Measurements from ENCODE around the gene DPP6. TPM values are rescaled to one million over a fixed set of nuclear protein-coding genes. Genes with fewer than 3 reads are reported as not detected.

Gene DPP6
- total RNA-seq, 2 experiments from 2014 or later: not detected

DNA sequence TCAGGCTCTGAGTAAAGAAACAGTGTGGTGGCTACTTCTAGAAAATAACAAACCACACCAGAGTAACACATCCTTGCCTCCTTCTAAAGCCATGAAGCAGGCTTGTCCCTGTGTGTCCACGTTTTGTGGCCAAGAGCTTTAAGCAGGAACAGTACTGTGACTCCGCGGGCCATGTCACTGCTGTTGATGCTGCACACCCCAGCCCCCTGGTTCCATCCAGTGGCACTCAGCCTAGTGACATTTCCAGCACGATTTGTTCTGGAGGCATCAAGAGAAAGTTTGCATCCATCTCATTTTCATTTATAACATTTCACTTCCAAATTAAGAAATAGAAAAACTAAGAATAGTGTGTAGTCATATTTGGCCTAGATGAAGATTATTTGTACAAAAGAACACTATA lies 739.4 kb downstream of the DPP6 start:
- Histone ChIP-seq H3K9me3 (ENCODE audit: control insufficient read depth in 1 of 2, insufficient read depth in 1 of 2, low read length in 2 of 2) (peaks cover 0 to 28% of the 10 kb centered on the region in 2 experiments), H3K36me3 (ENCODE audit: insufficient read depth, low read length) (no peaks in the 10 kb centered on the region), H3K27ac (ENCODE audit: low read depth in 1 of 2, low read length in 2 of 2) (no peak overlapping the region), H3K4me1 (ENCODE audit: insufficient read depth, low read length) (no peaks in the 10 kb centered on the region), H3K27me3 (ENCODE audit: control insufficient read depth in 1 of 2, insufficient read depth in 2 of 2, low read length in 2 of 2) (peaks cover 3 to 5% of the 10 kb centered on the region in 2 experiments), H3K4me3 (ENCODE audit: low read length) (no peak overlapping the region)
- Mint-ChIP-seq H3K9me3 (peaks cover 4% of the 10 kb centered on the region), H3K36me3 (ENCODE audit: low read depth) (no peaks in the 10 kb centered on the region), H3K27ac (no peak overlapping the region), H3K4me3 (no peak overlapping the region), H3K4me1 (ENCODE audit: low read depth) (no peaks in the 10 kb centered on the region), H3K27me3 (peaks cover 49% of the 10 kb centered on the region)
- ATAC-seq (ENCODE audit: poor library complexity) (no peak), DNase-seq (no peak)
- CTCF ChIA-PET: no interaction called here
- intact Hi-C loops (cut with DNase I, micrococcal nuclease): no loop called here
- TF ChIP-seq, protein P1, sequence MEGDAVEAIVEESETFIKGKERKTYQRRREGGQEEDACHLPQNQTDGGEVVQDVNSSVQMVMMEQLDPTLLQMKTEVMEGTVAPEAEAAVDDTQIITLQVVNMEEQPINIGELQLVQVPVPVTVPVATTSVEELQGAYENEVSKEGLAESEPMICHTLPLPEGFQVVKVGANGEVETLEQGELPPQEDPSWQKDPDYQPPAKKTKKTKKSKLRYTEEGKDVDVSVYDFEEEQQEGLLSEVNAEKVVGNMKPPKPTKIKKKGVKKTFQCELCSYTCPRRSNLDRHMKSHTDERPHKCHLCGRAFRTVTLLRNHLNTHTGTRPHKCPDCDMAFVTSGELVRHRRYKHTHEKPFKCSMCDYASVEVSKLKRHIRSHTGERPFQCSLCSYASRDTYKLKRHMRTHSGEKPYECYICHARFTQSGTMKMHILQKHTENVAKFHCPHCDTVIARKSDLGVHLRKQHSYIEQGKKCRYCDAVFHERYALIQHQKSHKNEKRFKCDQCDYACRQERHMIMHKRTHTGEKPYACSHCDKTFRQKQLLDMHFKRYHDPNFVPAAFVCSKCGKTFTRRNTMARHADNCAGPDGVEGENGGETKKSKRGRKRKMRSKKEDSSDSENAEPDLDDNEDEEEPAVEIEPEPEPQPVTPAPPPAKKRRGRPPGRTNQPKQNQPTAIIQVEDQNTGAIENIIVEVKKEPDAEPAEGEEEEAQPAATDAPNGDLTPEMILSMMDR (IDR thresholded peaks at IDR 0.05): no peak
- POLR2A ChIA-PET: no interaction called here

DNA sequence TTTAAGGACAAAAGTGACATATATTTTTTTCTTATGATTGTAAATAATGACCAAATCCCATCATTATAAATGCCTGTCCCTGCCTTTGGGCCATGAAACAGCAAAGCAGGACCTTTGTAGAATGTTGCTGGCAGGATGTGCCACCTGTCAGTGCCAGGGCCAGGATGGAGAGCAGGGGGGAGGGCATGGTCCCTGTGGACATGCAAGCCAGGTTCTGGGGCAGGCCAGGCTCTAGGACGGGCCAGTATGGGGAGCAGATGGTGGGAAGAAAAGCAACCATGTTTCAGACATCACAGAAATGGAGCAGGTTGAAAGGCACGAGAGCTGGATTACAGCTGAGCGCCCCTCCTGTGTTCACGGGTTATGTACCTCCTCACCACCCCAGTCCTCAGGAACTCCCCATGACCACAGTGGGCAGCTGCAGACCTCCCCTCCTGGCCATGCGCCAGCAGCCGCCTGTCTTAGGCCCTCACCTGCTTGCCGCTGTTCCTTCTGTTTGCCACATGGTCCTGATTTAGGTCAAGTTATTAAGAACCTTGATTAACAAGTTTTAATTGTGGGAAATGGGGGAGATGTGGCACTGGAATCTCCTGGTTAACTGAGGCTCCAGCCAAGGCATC lies 740.3 kb downstream of the DPP6 start:
- ChIA-PET POLR2A (no interaction called here), CTCF (no interaction called here)
- no peaks in the 10 kb centered on the region for H3K4me1 ChIP-seq (ENCODE audit: insufficient read depth, low read length)
- peaks cover 4% of the 10 kb centered on the region for H3K9me3 Mint-ChIP-seq
- peaks cover 54% of the 10 kb centered on the region for H3K27me3 Mint-ChIP-seq
- H3K4me3 Mint-ChIP-seq: no peak overlapping the region
- peaks cover 0 to 28% of the 10 kb centered on the region in 2 experiments for H3K9me3 ChIP-seq (ENCODE audit: control insufficient read depth in 1 of 2, insufficient read depth in 1 of 2, low read length in 2 of 2)
- no peak for ATAC-seq (ENCODE audit: poor library complexity)
- intact Hi-C loops (cut with DNase I, micrococcal nuclease): no loop called here
- H3K36me3 ChIP-seq (ENCODE audit: insufficient read depth, low read length): no peaks in the 10 kb centered on the region
- no peaks in the 10 kb centered on the region for H3K36me3 Mint-ChIP-seq (ENCODE audit: low read depth)
- H3K27me3 ChIP-seq (ENCODE audit: control insufficient read depth in 1 of 2, insufficient read depth in 2 of 2, low read length in 2 of 2): peaks cover 3 to 5% of the 10 kb centered on the region in 2 experiments
- H3K4me1 Mint-ChIP-seq (ENCODE audit: low read depth): no peaks in the 10 kb centered on the region
- DNase-seq: no peak
- H3K4me3 ChIP-seq (ENCODE audit: low read length): no peak overlapping the region
- TF ChIP-seq, protein P1 (IDR thresholded peaks at IDR 0.05): no peak
- no peak overlapping the region for H3K27ac ChIP-seq (ENCODE audit: low read depth in 1 of 2, low read length in 2 of 2)
- no peak overlapping the region for H3K27ac Mint-ChIP-seq

DNA sequence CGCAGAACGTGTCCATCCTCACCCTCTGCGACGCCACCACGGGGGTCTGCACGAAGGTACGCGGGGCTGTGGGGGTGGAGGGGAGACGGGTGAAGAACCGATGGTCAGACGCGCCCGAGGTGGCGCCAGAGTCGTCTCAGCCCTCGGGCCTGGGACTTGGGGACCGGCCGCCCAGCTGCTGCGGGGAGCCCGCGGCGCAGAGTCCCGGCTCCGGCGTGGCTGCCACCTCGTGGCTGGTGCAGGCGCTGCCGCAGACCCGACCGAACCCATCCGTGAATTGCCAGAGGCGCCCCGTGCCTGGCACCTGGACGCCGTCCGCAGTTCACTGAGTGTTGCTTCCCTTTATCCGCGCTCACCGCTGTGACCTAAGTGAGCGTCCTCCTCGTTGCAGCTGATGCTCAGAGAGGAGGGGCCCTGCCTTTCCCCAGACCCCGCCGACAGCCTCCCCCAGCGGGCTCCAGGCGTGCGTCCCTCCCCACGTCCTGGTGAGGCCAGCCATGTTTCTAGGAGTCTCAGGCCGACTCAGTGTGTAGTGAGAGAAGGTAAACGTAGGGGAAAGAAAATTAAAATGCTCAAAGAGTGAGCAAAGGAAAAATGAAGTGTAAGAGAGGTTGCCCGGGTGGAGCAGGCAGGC lies 742.1 kb downstream of the DPP6 start:
- Histone ChIP-seq H3K27ac (ENCODE audit: low read depth in 1 of 2, low read length in 2 of 2) (no peak overlapping the region), H3K27me3 (ENCODE audit: control insufficient read depth in 1 of 2, insufficient read depth in 2 of 2, low read length in 2 of 2) (peaks cover 3 to 5% of the 10 kb centered on the region in 2 experiments), H3K9me3 (ENCODE audit: control insufficient read depth in 1 of 2, insufficient read depth in 1 of 2, low read length in 2 of 2) (peaks cover 0 to 28% of the 10 kb centered on the region in 2 experiments), H3K4me3 (ENCODE audit: low read length) (no peak overlapping the region), H3K36me3 (ENCODE audit: insufficient read depth, low read length) (no peaks in the 10 kb centered on the region), H3K4me1 (ENCODE audit: insufficient read depth, low read length) (no peaks in the 10 kb centered on the region)
- ATAC-seq (ENCODE audit: poor library complexity) (no peak), DNase-seq (no peak)
- Mint-ChIP-seq H3K4me1 (ENCODE audit: low read depth) (no peaks in the 10 kb centered on the region), H3K36me3 (ENCODE audit: low read depth) (no peaks in the 10 kb centered on the region), H3K27ac (no peak overlapping the region), H3K9me3 (no peaks in the 10 kb centered on the region), H3K27me3 (peaks cover 51% of the 10 kb centered on the region), H3K4me3 (no peak overlapping the region)
- intact Hi-C loops (cut with DNase I, micrococcal nuclease): no loop called here
- ChIA-PET CTCF (no interaction called here), POLR2A (no interaction called here)
- TF ChIP-seq, protein P1 (IDR thresholded peaks at IDR 0.05): no peak

Data from CD4-positive, alpha-beta T cell (primary cell).